ENCODE measurements around the gene SLC9A9.

DNA sequence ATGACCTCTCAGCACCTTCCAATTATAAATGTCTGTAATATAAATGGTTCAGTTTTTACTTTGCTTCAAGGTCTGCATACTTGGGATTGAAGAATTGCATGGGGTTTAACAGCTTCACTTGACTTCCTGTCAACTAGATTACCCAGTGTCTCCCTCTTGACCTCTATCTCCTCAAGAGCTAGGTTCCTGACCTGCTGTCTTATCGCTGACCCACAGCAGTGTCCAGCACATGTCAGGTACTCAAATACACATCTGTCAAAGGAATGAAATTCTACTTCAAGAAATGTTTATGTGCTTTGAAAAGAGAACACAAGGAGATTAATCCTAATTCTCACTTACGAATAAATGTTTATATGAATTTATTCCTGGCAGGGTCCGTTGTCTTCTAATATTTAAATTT is 284.5 kb downstream of the SLC9A9 start:
- TF ChIP-seq POLR2AphosphoS5 (IDR thresholded peaks at IDR 0.05; ENCODE audit: low read depth, low read length) (no peak), EZH2phosphoT487 (IDR thresholded peaks at IDR 0.05; ENCODE audit: borderline replicate concordance, low read depth) (no peak)
- TF ChIP-seq, protein P1, sequence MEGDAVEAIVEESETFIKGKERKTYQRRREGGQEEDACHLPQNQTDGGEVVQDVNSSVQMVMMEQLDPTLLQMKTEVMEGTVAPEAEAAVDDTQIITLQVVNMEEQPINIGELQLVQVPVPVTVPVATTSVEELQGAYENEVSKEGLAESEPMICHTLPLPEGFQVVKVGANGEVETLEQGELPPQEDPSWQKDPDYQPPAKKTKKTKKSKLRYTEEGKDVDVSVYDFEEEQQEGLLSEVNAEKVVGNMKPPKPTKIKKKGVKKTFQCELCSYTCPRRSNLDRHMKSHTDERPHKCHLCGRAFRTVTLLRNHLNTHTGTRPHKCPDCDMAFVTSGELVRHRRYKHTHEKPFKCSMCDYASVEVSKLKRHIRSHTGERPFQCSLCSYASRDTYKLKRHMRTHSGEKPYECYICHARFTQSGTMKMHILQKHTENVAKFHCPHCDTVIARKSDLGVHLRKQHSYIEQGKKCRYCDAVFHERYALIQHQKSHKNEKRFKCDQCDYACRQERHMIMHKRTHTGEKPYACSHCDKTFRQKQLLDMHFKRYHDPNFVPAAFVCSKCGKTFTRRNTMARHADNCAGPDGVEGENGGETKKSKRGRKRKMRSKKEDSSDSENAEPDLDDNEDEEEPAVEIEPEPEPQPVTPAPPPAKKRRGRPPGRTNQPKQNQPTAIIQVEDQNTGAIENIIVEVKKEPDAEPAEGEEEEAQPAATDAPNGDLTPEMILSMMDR (IDR thresholded peaks at IDR 0.05): no peak

Measured in SK-N-SH (cell line).